Activated naive CD4-positive, alpha-beta T cell treated with anti-CD3 and anti-CD28 coated beads, Interleukin-2, amount 50 U/mL, for 72 hours (primary cell): Measurements from ENCODE around the gene CCND1. TPM values are rescaled to one million over a fixed set of nuclear protein-coding genes. Genes with fewer than 3 reads are reported as not detected.

Source experiments
- ATAC-seq, 2 donors: fragments of 150-1000 bp; cut with Tn5 transposase; 2 replicates each; pipeline ENCODE4 v1.10.0; 2021; ENCODE audit warnings: mild to moderate bottlenecking in 2 of 2, moderate library complexity in 2 of 2
- DNase-seq, 2 donors: peaks; one replicate each; pipeline ENCODE4 v3.0.0; 2021 to 2022; ENCODE audit warnings: low spot score in 2 of 2
- H3K27ac Mint-ChIP-seq, 2 donors: one replicate each; pipeline ENCODE4 v1.8.0; 2022; ENCODE audit warnings: mild to moderate bottlenecking in 2 of 2, mixed read lengths in 2 of 2
- H3K36me3 Mint-ChIP-seq, 2 donors: one replicate each; pipeline ENCODE4 v1.8.0; 2022; ENCODE audit warnings: mixed read lengths in 2 of 2
- H3K9me3 Mint-ChIP-seq, 2 donors: one replicate each; pipeline ENCODE4 v1.8.0; 2022; ENCODE audit warnings: mixed read lengths in 2 of 2
- total RNA-seq, 2 donors: library from RNA; stranded (reverse); gene quantifications; one replicate each; pipeline ENCODE4 v1.2.3, GENCODE V29; 2022

Gene CCND1
- total RNA-seq, 2 donors from 2014 or later = 0.16 to 0.39 TPM

DNA sequence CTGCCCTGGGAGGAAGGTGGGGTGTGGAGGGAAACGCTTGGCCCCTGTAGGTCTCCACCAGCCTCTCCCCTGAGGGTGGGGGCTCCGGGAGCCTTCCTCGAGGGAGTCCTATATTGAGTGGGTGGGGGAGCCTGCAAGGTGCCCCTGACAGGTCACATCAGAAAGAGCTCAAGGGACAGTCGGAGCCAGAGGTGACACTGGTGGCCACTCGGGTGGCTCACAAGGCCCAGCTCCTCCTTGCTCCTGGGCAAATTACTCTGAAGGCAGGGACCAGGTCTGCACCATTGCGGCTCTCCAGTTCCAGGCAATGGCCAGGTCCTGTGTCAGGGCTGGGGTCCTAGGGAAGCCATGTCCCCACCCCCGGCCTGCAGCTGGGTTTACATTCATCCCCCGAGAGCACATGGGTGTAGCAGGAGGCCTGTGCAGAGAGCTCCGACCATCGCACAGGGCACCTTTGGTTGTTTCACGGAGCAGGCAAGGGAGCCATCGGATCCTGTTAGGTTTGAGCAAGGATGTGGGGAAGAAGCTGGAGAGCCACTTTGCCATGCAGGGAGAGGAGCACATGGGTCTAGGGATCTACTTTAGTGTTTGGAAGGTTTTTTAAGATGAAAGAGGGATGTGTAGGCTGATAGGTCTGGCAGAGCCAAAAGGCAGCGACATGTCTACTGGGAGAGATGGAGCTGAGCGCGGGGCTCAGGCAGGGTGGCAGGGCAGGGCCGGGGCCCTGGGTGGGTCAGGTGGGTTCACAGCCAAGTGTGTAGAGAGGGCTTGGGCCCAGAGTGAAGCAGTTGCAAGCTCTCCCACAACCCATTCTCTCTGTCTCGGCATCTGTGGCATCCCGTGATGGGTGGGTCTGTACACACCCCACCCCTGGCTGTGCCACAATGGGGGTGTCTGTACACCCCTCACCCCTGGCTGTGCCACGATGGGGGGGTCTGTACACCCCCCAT lies 14.8 kb downstream of the CCND1 start:
- no peak for ATAC-seq
- DNase-seq = no peak
- Mint-ChIP-seq H3K9me3 (no peaks in the 10 kb centered on the region), H3K27ac (no peak overlapping the region), H3K36me3 (no peaks in the 10 kb centered on the region)

- Mint-ChIP-seq H3K9me3 (no peaks in the 10 kb centered on the region), H3K27ac (no peak overlapping the region), H3K36me3 (no peaks in the 10 kb centered on the region)
- ATAC-seq (peak in 1 of 2 donors; percentile 40), DNase-seq (no peak)
These were observed 15.8 kb downstream of the CCND1 start for GRCh38 chr11:69656536-69657455.

- Mint-ChIP-seq H3K27ac (no peak overlapping the region), H3K36me3 (no peaks in the 10 kb centered on the region), H3K9me3 (no peaks in the 10 kb centered on the region)
- no peak for DNase-seq
- no peak for ATAC-seq
These were observed 16.5 kb downstream of the CCND1 start for GRCh38 chr11:69657456-69657910.

DNA sequence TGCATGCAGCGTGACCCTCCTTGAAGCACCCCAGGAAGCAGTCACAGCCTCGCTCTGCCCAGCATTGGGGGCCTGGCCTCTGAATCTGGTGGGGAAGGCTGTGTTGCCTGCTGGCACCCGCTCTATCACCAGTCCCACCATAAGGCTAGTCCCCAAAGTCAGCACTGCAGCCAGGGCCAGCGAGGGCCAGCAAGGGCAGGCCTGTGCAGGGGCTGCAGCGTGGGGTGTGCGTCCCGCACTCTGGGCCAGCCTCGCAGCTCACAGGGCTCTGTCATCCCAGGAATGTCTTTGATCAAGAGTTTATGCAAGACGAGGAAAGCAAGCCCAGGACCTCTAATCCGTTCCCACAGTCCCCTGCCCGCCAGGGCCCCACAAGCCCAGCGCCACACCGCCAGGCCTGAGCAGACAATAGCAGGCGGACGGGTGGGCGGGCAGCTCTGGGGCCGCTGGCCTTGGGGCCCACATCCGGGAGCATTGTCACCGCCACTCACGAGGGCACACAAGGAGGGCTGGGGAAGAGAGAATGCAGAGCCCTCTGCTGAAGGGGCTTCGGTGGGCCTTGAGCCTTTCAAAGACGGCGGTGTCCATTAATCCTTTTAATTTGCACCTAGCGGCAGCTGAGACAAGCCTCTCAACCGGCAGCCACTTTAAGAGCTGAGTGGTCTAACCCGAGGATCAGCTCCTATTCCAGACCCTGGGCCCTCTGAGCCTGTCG lies 17.1 kb downstream of the CCND1 start:
- Mint-ChIP-seq H3K36me3 (no peaks in the 10 kb centered on the region), H3K9me3 (no peaks in the 10 kb centered on the region), H3K27ac (no peak overlapping the region)
- ATAC-seq = no peak
- DNase-seq = no peak

- H3K36me3 Mint-ChIP-seq = no peaks in the 10 kb centered on the region
- H3K27ac Mint-ChIP-seq = no peak overlapping the region
- no peaks in the 10 kb centered on the region for H3K9me3 Mint-ChIP-seq
- DNase-seq = no peak
- ATAC-seq = no peak
These were observed 17.9 kb downstream of the CCND1 start for GRCh38 chr11:69658626-69659450.

DNA sequence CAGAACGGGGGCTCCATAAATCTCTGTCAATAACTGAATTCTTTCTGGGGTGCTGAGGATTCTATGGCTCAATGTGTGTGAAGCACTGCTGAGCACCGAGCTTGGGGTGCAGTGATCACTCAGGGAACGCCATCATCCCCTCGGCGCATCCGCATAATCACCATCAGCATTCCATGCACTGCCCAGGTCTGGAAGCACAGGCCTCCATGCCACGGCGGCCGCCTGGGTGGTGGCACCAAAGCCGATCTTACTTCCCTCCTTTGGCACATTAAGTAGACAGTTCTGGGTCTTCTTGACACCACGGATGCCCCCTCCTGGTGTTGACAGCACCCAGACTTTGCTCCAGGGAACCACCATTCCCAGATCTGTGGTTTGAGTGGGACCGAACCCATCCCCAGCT lies 18.6 kb downstream of the CCND1 start:
- Mint-ChIP-seq H3K36me3 (no peaks in the 10 kb centered on the region), H3K27ac (no peak overlapping the region), H3K9me3 (no peaks in the 10 kb centered on the region)
- no peak for DNase-seq
- ATAC-seq = no peak

- Mint-ChIP-seq H3K36me3 (no peaks in the 10 kb centered on the region), H3K9me3 (no peaks in the 10 kb centered on the region), H3K27ac (no peak overlapping the region)
- DNase-seq (no peak), ATAC-seq (no peak)
These were observed 19.1 kb downstream of the CCND1 start for GRCh38 chr11:69660001-69660500.

DNA sequence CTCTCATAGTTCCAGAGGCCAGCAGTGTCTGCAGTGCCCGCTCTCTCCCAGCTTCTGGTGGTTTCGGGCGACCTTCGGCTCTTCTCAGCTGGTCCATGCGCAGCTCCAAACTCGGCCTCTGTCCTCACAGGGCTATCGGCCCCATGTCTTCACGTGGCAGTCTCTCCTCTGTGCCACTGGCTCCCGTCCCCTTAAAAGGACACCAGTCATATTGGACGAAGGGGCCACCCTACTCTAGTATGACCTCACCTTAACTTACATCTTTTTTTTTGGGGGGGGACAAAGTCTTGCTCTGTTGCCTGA lies 20.4 kb downstream of the CCND1 start:
- Mint-ChIP-seq H3K36me3 (no peaks in the 10 kb centered on the region), H3K9me3 (no peaks in the 10 kb centered on the region), H3K27ac (no peak overlapping the region)
- DNase-seq (no peak), ATAC-seq (no peak)

DNA sequence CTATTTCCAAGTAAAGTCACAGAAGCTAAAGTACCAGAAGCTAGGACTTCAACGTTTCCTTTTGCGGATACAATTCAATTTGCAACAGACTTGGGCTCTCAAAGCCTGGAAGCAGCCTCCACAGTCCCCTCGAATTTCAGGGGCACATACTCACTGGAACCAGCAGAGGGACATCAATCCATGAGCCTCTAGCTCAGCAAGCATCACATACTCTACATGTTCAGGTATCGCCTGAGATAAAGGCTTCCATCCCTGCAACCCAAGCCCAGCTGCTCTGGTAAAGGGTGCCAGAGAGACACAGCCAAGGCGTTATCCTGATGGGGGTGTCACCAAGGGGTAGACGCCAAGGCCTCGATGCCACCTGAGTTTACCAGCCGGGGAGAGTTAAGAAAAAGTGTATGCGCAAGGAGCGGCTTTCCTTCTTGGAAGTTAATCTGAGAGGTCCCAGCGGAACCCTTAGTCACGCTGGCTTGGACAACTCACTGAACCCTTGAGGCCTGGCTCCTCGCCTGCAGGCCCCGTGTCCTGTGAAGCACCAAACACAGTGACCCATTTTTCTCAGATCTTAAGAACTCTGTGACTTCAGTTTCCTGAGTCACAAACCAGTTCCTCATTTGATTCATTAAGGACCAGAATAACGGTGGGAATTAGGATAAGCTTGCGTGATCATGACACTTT lies 21.2 kb downstream of the CCND1 start:
- Mint-ChIP-seq H3K27ac (no peak overlapping the region), H3K9me3 (no peaks in the 10 kb centered on the region), H3K36me3 (no peaks in the 10 kb centered on the region)
- no peak for DNase-seq
- ATAC-seq = no peak

DNA sequence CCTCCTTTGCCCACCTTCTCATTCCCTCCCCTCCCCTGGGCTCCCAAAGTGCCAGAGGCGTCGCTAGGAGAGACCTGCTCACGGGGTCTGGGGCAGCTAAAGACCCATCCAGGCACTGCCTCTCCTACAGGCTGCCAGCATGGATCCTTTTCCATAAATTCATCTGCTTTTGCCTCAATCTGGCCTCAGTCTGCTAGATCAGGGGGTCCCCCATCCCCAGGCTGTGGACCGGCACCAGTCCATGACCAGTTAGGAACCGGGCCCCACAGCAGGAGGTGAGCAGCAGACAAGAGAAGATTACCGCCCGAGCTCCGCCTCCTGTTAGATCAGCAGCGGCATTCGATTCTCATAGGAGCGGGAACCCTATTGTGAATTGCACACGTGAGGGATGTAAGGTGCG lies 21.9 kb downstream of the CCND1 start:
- H3K36me3 Mint-ChIP-seq = no peaks in the 10 kb centered on the region
- no peak for ATAC-seq
- H3K27ac Mint-ChIP-seq = no peak overlapping the region

DNA sequence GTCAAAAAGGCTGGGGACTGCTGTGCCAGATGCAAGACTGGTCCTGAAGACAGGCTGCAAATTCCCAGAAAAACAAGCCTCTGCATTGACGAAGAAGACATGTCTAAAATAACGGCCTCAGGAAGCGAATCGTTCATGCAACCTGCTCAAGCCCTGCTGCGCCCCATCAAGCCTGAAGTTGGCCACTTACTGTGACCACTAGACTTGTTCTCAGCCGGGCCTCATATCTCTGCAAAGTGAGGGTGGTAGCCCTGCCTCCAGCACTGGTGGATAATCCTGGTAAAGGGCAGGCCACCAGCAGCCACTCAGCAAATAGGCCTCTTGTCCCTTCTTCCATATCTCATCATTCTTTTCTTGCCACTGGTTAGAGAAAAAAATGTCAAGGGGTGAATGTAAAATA lies 22.4 kb downstream of the CCND1 start:
- Mint-ChIP-seq H3K27ac (no peak overlapping the region), H3K36me3 (no peaks in the 10 kb centered on the region), H3K9me3 (no peaks in the 10 kb centered on the region)
- DNase-seq (no peak), ATAC-seq (no peak)

More for the DNA sequence above, 21.9 kb downstream of the CCND1 start:
- no peaks in the 10 kb centered on the region for H3K9me3 Mint-ChIP-seq
- no peak for DNase-seq

GRCh38 chr11:69664103-69664775 lies 23.3 kb downstream of the CCND1 start:
- DNase-seq (no peak), ATAC-seq (no peak)
- no peaks in the 10 kb centered on the region for H3K9me3 Mint-ChIP-seq
- H3K27ac Mint-ChIP-seq = peak overlapping the region; percentile 33 to 67
- H3K36me3 Mint-ChIP-seq = no peaks in the 10 kb centered on the region

- ATAC-seq (no peak), DNase-seq (no peak)
- no peaks in the 10 kb centered on the region for H3K9me3 Mint-ChIP-seq
- no peak overlapping the region for H3K27ac Mint-ChIP-seq
- no peaks in the 10 kb centered on the region for H3K36me3 Mint-ChIP-seq
These were observed 23.9 kb downstream of the CCND1 start for GRCh38 chr11:69664901-69665300.

- no peaks in the 10 kb centered on the region for H3K9me3 Mint-ChIP-seq
- DNase-seq (no peak), ATAC-seq (no peak)
- H3K27ac Mint-ChIP-seq = peak overlapping the region in 1 of 2 donors; percentile 24
- no peaks in the 10 kb centered on the region for H3K36me3 Mint-ChIP-seq
These were observed 24.7 kb downstream of the CCND1 start for GRCh38 chr11:69665669-69666068.

- DNase-seq (no peak), ATAC-seq (no peak)
- H3K9me3 Mint-ChIP-seq = no peaks in the 10 kb centered on the region
- no peaks in the 10 kb centered on the region for H3K36me3 Mint-ChIP-seq
- H3K27ac Mint-ChIP-seq = no peak overlapping the region
These were observed 25.3 kb downstream of the CCND1 start for GRCh38 chr11:69666261-69666660.
